GM12878 (cell line): ENCODE measurements around the gene TMEM9B. TPM values are rescaled to one million over a fixed set of nuclear protein-coding genes. Genes with fewer than 3 reads are reported as not detected.

Experiments
- ATAC-seq: fragments of 200-7000 bp; cut with Tn5 transposase; 3 replicates; pipeline ENCODE4 v1.9.1; 2020; ENCODE audit warnings: mild to moderate bottlenecking, moderate library complexity
- BruUV-seq: library from RNA; stranded (reverse); fragments of 400-500 nt; replicated peaks from 2 replicates; lab custom pipeline; 2021; lab: Mats Ljungman, UMichigan
- CTCF ChIA-PET: fragments of 300-600 bp; sonication (Branson Sonifier 250); formaldehyde crosslinking; extraction: SDS; loops from one replicate; lab custom pipeline; 2021; ENCODE audit warnings: inconsistent platforms; lab: Yijun Ruan, JAX
- POLR2A ChIA-PET: fragments of 350-600 bp; formaldehyde crosslinking; extraction: SDS; loops from one replicate; lab custom pipeline; 2021; ENCODE audit warnings: inconsistent platforms; lab: Charles Lee
- RAD21 ChIA-PET: fragments of 300-600 bp; sonication (Branson Sonifier 250); formaldehyde crosslinking; loops from one replicate; lab custom pipeline; 2023; ENCODE audit warnings: antibody characterized with exemption; ENCODE audit not compliant: unreplicated experiment; lab: Charles Lee
- SMC1A ChIA-PET: fragments of 300-600 bp; sonication (Branson Sonifier 250); formaldehyde crosslinking; loops from one replicate; lab custom pipeline; 2023; ENCODE audit not compliant: unreplicated experiment, uncharacterized antibody; lab: Charles Lee
- DNase-seq: peaks from one replicate; pipeline ENCODE4 v3.0.0-alpha.2; 2011; ENCODE audit warnings: low read depth, low spot score
- FAIRE-seq: peaks from 3 replicates; lab custom pipeline; 2011; peaks lifted over from hg19 to GRCh38; lab: Jason Lieb, UNC
- H2AFZ ChIP-seq: 2 replicates; pipeline ENCODE4 v1.6.0; 2011; ENCODE audit warnings: low read depth, low read length, control low read depth; ENCODE audit not compliant: control insufficient read depth
- H3K27ac ChIP-seq: 2 replicates; pipeline ENCODE4 v1.5.1; 2011; ENCODE audit warnings: control low read depth; ENCODE audit not compliant: control insufficient read depth, insufficient read depth
- H3K27me3 ChIP-seq, 2 experiments: replicated peaks in 1 of 2; 2 replicates each; pipeline versions ENCODE4 v1.6.0 to v1.6.1; 2011; ENCODE audit warnings: low read length in 1 of 2; ENCODE audit not compliant: control insufficient read depth in 2 of 2, insufficient read depth in 2 of 2
- H3K36me3 ChIP-seq, 2 experiments: 2 replicates each; pipeline ENCODE4 v1.5.1; 2011; ENCODE audit warnings: low read length in 1 of 2; ENCODE audit not compliant: control insufficient read depth in 2 of 2, insufficient read depth in 2 of 2
- H3K4me1 ChIP-seq: 2 replicates; pipeline ENCODE4 v1.6.1; 2011; ENCODE audit warnings: mild to moderate bottlenecking, low read length, moderate library complexity, mixed read lengths; ENCODE audit not compliant: control insufficient read depth, insufficient read depth
- H3K4me2 ChIP-seq: 2 replicates; pipeline ENCODE4 v1.6.0; 2011; ENCODE audit warnings: control low read depth; ENCODE audit not compliant: control insufficient read depth, insufficient read depth
- H3K4me3 ChIP-seq: fragments of 200-600 bp; sonication (generic); 2 replicates; pipeline ENCODE4 v1.5.1; 2016
- H3K79me2 ChIP-seq: 2 replicates; pipeline ENCODE4 v1.6.0; 2011; ENCODE audit warnings: low read length; ENCODE audit not compliant: control insufficient read depth, insufficient read depth
- H3K9ac ChIP-seq: 2 replicates; pipeline ENCODE4 v1.8.0; 2011; ENCODE audit warnings: low read length, control low read depth, mixed read lengths; ENCODE audit not compliant: control insufficient read depth, insufficient read depth
- H3K9me3 ChIP-seq: replicated peaks from 3 replicates; pipeline ENCODE4 v1.5.1; 2011; ENCODE audit warnings: mild to moderate bottlenecking, low read length; ENCODE audit not compliant: control insufficient read depth, insufficient read depth
- H4K20me1 ChIP-seq: 2 replicates; pipeline ENCODE4 v1.6.0; 2011; ENCODE audit not compliant: control insufficient read depth, insufficient read depth
- BCL11A ChIP-seq: IDR thresholded peaks from 2 replicates; pipeline ENCODE4 v1.6.1; 2011; ENCODE audit warnings: low read depth, low read length
- IRF4 ChIP-seq: IDR thresholded peaks from 2 replicates; pipeline ENCODE4 v1.6.1; 2011; ENCODE audit warnings: low read depth, low read length
- JUND ChIP-seq: IDR thresholded peaks from 2 replicates; pipeline ENCODE4 v1.6.1; 2012; ENCODE audit warnings: low read depth, mild to moderate bottlenecking, low read length, improper control_type of control experiment, moderate library complexity
- KDM1A ChIP-seq: fragments of 200-600 bp; sonication (generic); IDR thresholded peaks from 2 replicates; pipeline ENCODE4 v1.6.1; 2016; ENCODE audit warnings: borderline replicate concordance
- MTA2 ChIP-seq: fragments of 450-650 bp; IDR thresholded peaks from 2 replicates; pipeline ENCODE4 v1.6.1; 2016; ENCODE audit warnings: low read depth, mild to moderate bottlenecking, moderate library complexity
- MYB ChIP-seq: fragments of 150-350 bp; IDR thresholded peaks from 2 replicates; pipeline ENCODE4 v1.6.1; 2014; ENCODE audit warnings: mild to moderate bottlenecking, low read depth, low read length, borderline replicate concordance
- NFYA ChIP-seq: IDR thresholded peaks from 2 replicates; pipeline ENCODE4 v1.6.1; 2011; ENCODE audit warnings: low read depth, mild to moderate bottlenecking, low read length, improper control_type of control experiment, borderline replicate concordance
- NR2C1 ChIP-seq: fragments of 450-650 bp; IDR thresholded peaks from 2 replicates; pipeline ENCODE4 v1.6.1; 2017; ENCODE audit warnings: antibody characterized with exemption, mild to moderate bottlenecking, moderate library complexity
- PAX5 ChIP-seq: IDR thresholded peaks from 2 replicates; pipeline ENCODE4 v1.6.1; 2011; ENCODE audit warnings: low read depth, low read length, borderline replicate concordance
- PAX8 ChIP-seq: fragments of 450-650 bp; IDR thresholded peaks from 2 replicates; pipeline ENCODE4 v1.6.1; 2017; ENCODE audit warnings: mild to moderate bottlenecking, moderate library complexity
- POLR2A ChIP-seq: IDR thresholded peaks from 2 replicates; pipeline ENCODE4 v1.6.1; 2011; ENCODE audit warnings: low read depth, mild to moderate bottlenecking, low read length
- RCOR1 ChIP-seq: conservative IDR thresholded peaks from 2 replicates; pipeline ENCODE4 v1.6.1; 2012; ENCODE audit warnings: low read depth, low read length, improper control_type of control experiment
- RUNX3 ChIP-seq: IDR thresholded peaks from 2 replicates; pipeline ENCODE4 v1.6.1; 2012; ENCODE audit warnings: low read length, inconsistent platforms
- SREBF2 ChIP-seq: IDR thresholded peaks from 2 replicates; pipeline ENCODE4 v1.6.1; 2012; ENCODE audit warnings: mild to moderate bottlenecking, low read length
- SRF ChIP-seq, 2 experiments: IDR thresholded peaks; 2 replicates each; pipeline ENCODE4 v1.6.1; 2011; ENCODE audit warnings: low read depth in 2 of 2, low read length in 2 of 2, mild to moderate bottlenecking in 1 of 2, moderate library complexity in 1 of 2
- STAT3 ChIP-seq: IDR thresholded peaks from 2 replicates; pipeline ENCODE4 v1.6.1; 2011; ENCODE audit warnings: low read depth, low read length, improper control_type of control experiment
- SUZ12 ChIP-seq: fragments of 200-600 bp; sonication (generic); IDR thresholded peaks from one replicate; pipeline ENCODE4 v1.6.1; 2018; ENCODE audit warnings: antibody characterized with exemption, mild to moderate bottlenecking; ENCODE audit not compliant: unreplicated experiment
- YBX1 ChIP-seq: fragments of 450-650 bp; IDR thresholded peaks from 2 replicates; pipeline ENCODE4 v1.6.1; 2016; ENCODE audit warnings: antibody characterized with exemption
- ZNF384 ChIP-seq: IDR thresholded peaks from 2 replicates; pipeline ENCODE4 v1.6.1; 2012; ENCODE audit warnings: low read depth, mild to moderate bottlenecking, low read length, improper control_type of control experiment, borderline replicate concordance
- WGBS: methylation state at CpG from one replicate; pipeline ENCODE4 v1.1.6; 2016; ENCODE audit warnings: low lambda C conversion rate; ENCODE audit not compliant: insufficient replicate concordance, insufficient coverage; ENCODE audit errors: missing lambda C conversion rate; 5-methylcytosine and 5-hydroxymethylcytosine counted together
- in situ Hi-C: fragments of 300-500 bp; cut with MboI; formaldehyde crosslinking; loops from 9 replicates; pipeline ENCODE4 v1.14.3; 2018; ENCODE audit warnings: mixed read lengths
- intact Hi-C: fragments of 100-400 bp; cut with micrococcal nuclease; formaldehyde crosslinking; loops from one replicate; pipeline ENCODE4 v1.14.2; 2022; ENCODE audit not compliant: unreplicated experiment
- polyA plus RNA-seq, 11 experiments: library from polyadenylated mRNA; depleted of rRNA in 4 of 11; unstranded in 6 of 11; stranded (reverse) in 5 of 11; fragments of >200 nt; fragmentation: Nextera tagmentation in 4 of 11; fragmentation: Illumina TruSeq in 1 of 11; extraction: Ambion mirVana in 4 of 11; extraction: Trizol in 1 of 11; gene quantifications; 1 replicate in 1 of 11; 2 replicates in 10 of 11; pipeline versions ENCODE4 v1.2.1 to v1.2.3, GENCODE V29; 2011 to 2016; ENCODE audit warnings: inconsistent platforms in 2 of 11, missing spikeins in 2 of 11, low read depth in 1 of 11
- total RNA-seq, 4 experiments: library from RNA; depleted of rRNA in 3 of 4; stranded (reverse); fragments of >200 nt in 3 of 4; fragmentation: Illumina TruSeq in 1 of 4; extraction: Trizol in 1 of 4; gene quantifications; 2 replicates each; pipeline versions ENCODE4 v1.2.1 to v1.2.3, GENCODE V29; 2013 to 2021

TMEM9B gene
- total and polyA plus RNA-seq, 10 of the 15 experiments (the other 5 are each of a cell fraction or from before 2014, with no cell fraction given) = 11.5 to 54.0 (median 30.0) TPM

- no peaks in the 10 kb centered on the region for H3K27me3 ChIP-seq
- H2AFZ ChIP-seq = no peak overlapping the region
- H3K79me2 ChIP-seq = peaks cover 13% of the 10 kb centered on the region
- no peak overlapping the region for H3K9ac ChIP-seq
- ChIA-PET RAD21 (interaction anchor here (1.6 to 3.6 kb wide), 2 partner anchors 43 to 390 kb away, joined by 4 to 31 read pairs; no protein-coding TSS in a partner anchor), CTCF (interaction anchor here (0.7 to 7.8 kb wide), 4 partner anchors 15 to 391 kb away, joined by 3 to 196 read pairs (median 3); partner anchors contain the start of gene AKIP1), SMC1A (interaction anchor here (0.7 to 2.9 kb wide), 7 partner anchors 11 to 550 kb away, joined by 3 to 7 read pairs (median 4); no protein-coding TSS in a partner anchor), POLR2A (interaction anchor here (0.6 kb wide), 1 partner anchor 46 kb away, joined by 3 read pairs; the partner anchor contains the start of gene AKIP1)
- no peaks in the 10 kb centered on the region for H3K9me3 ChIP-seq
- in situ Hi-C loops (loop anchor here (5.0 kb wide), 1 partner anchor 275 kb away; the partner anchor contains the start of genes RPL27A and TRIM66), intact Hi-C loops (loop anchor here (10.0 kb wide), 1 partner anchor 732 kb away; no protein-coding TSS in a partner anchor)
- TF ChIP-seq RUNX3 (peak; percentile 53), MYB (no peak), MTA2 (peak; percentile 31; the same call in 1 of the 2 replicates), BCL11A (no peak), IRF4 (no peak)
- H4K20me1 ChIP-seq = no peaks in the 10 kb centered on the region
- no TSS peak for BruUV-seq
- no peak overlapping the region for H3K4me2 ChIP-seq
- H3K27ac ChIP-seq = no peak overlapping the region
- H3K4me1 ChIP-seq = peaks cover 5% of the 10 kb centered on the region; the same call in 1 of the 2 replicates
- ATAC-seq (peak; percentile 44), DNase-seq (no peak), FAIRE-seq (no peak)
- no peak overlapping the region for H3K4me3 ChIP-seq
- 26% methylated on average over 4 of the region's 4 CpGs for WGBS
- peaks cover 1 to 5% of the 10 kb centered on the region in 2 experiments; a peak in 3 of 4 replicates for H3K36me3 ChIP-seq
These were observed 7.4 kb downstream of the TMEM9B start for GRCh38 chr11:8956860-8957259.

- no TSS peak for BruUV-seq
- POLR2A ChIA-PET = interaction anchor here (1.2 kb wide), 1 partner anchor 10 kb away, joined by 7 read pairs; no protein-coding TSS in a partner anchor
- H3K4me3 ChIP-seq = no peak overlapping the region
- RAD21 ChIA-PET = interaction anchor here (1.8 kb wide), 1 partner anchor 14 kb away, joined by 4 read pairs; no protein-coding TSS in a partner anchor
- no peak for FAIRE-seq
- no peaks in the 10 kb centered on the region for H3K4me1 ChIP-seq
- H3K9me3 ChIP-seq = no peaks in the 10 kb centered on the region
- no peak for DNase-seq
- no peak overlapping the region for H3K4me2 ChIP-seq
- H4K20me1 ChIP-seq = no peaks in the 10 kb centered on the region
- SMC1A ChIA-PET = interaction anchor here (1.2 to 3.0 kb wide), 2 partner anchors 11 to 189 kb away, joined by 3 to 14 read pairs; no protein-coding TSS in a partner anchor
- ATAC-seq = no peak
- in situ Hi-C loops = no loop called here
- CTCF ChIA-PET = interaction anchor here (0.9 to 6.9 kb wide), 4 partner anchors 10 to 67 kb away, joined by 3 to 57 read pairs (median 4); partner anchors contain the start of gene TMEM9B
- H3K9ac ChIP-seq = no peak overlapping the region
- H3K27me3 ChIP-seq = no peaks in the 10 kb centered on the region
- H3K27ac ChIP-seq = no peak overlapping the region
- H3K79me2 ChIP-seq = no peaks in the 10 kb centered on the region
- H2AFZ ChIP-seq = no peak overlapping the region
- intact Hi-C loops = no loop called here
- H3K36me3 ChIP-seq = peaks cover 2 to 10% of the 10 kb centered on the region in 2 experiments
- 81% methylated on average over 3 of the region's 3 CpGs for WGBS
- TF ChIP-seq SUZ12 (no peak), JUND (no peak), PAX5 (no peak), YBX1 (no peak), SREBF2 (no peak), NFYA (no peak), NR2C1 (no peak), MTA2 (no peak), RCOR1 (no peak), ZNF384 (no peak), POLR2A (no peak), SRF (IDR thresholded peaks at IDR 0.05; ENCODE audit: low read depth in 2 of 2, low read length in 2 of 2) (no peak), STAT3 (no peak), KDM1A (no peak), PAX8 (no peak), IRF4 (no peak)
These were observed 15.4 kb downstream of the TMEM9B start for GRCh38 chr11:8948886-8949285.
